ENCODE data around the gene UTP18.

DNA sequence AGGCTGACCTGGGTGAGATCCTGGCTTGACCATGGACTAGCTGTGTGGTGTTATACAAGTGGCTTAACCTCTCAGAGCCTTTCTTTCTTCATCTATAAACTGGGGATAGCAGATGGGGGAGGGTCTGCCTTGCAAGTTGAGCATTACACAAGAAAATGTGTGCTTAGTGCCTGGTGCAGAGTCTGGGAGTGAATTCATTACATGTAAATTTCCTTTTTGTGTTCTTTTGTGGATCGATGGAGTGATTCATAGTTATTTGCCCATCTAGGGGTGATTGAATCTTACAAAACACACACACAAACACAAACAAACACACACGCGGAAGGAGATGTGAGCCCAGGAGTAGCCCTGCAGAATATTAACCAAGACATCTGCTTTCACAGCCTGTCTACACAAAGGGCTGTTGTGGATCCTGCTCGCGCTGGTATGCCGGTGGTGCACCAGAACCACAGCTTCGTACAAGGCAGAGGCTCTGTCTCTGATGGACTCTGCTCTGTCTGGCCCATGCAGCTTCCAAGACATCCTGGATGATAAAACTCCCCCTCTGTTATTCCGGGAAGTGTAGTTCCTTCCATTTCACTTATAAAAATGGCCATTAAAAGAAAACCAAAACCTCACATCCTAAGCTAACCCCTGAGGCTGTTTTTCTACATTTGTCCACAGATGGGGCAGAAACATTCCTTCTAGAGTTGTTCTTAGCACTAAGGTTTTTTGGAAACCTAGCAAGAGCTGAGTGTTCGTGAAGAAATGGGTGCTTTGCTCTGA is 86.1 kb downstream of the UTP18 start:
- TF ChIP-seq, protein P1, sequence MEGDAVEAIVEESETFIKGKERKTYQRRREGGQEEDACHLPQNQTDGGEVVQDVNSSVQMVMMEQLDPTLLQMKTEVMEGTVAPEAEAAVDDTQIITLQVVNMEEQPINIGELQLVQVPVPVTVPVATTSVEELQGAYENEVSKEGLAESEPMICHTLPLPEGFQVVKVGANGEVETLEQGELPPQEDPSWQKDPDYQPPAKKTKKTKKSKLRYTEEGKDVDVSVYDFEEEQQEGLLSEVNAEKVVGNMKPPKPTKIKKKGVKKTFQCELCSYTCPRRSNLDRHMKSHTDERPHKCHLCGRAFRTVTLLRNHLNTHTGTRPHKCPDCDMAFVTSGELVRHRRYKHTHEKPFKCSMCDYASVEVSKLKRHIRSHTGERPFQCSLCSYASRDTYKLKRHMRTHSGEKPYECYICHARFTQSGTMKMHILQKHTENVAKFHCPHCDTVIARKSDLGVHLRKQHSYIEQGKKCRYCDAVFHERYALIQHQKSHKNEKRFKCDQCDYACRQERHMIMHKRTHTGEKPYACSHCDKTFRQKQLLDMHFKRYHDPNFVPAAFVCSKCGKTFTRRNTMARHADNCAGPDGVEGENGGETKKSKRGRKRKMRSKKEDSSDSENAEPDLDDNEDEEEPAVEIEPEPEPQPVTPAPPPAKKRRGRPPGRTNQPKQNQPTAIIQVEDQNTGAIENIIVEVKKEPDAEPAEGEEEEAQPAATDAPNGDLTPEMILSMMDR (conservative IDR thresholded peaks at IDR 0.05; ENCODE audit: low read depth, low read length), result no peak
- no peak for TF ChIP-seq EZH2 (IDR thresholded peaks at IDR 0.05; ENCODE audit: low read length, unreplicated experiment)
